ENCODE results near the gene MRPL21. TPM values are rescaled to one million over a fixed set of nuclear protein-coding genes. Genes with fewer than 3 reads are reported as not detected.
A peak's percentile ranks its signal among the peaks of the same experiment; 100 is the strongest.

MRPL21 gene
- total and polyA plus RNA-seq, 2 of the 13 experiments (the other 11 are each of a cell fraction or from before 2014, with no cell fraction given), result 61.5 to 100 TPM

GRCh38 chr11:68903288-68904247 lies at the start of gene MRPL21, which contains the start of gene IGHMBP2 (continued):
- TF ChIP-seq ZMAT3 (CRISPR knock-in tag; conservative IDR thresholded peaks at IDR 0.05) (peak; percentile 80; the same call in 1 of the 2 replicates), ZNF552 (CRISPR knock-in tag; IDR thresholded peaks at IDR 0.05; ENCODE audit: borderline replicate concordance) (peak; percentile 86), HOXA7 (CRISPR knock-in tag; IDR thresholded peaks at IDR 0.05) (no peak), ZBTB25 (CRISPR knock-in tag; IDR thresholded peaks at IDR 0.05) (peak; percentile 60; the same call in 1 of the 2 replicates), ZNF136 (CRISPR knock-in tag; IDR thresholded peaks at IDR 0.05; ENCODE audit: low read depth) (no peak), FOXA3 (CRISPR knock-in tag; IDR thresholded peaks at IDR 0.05) (peak; percentile 85), JUND (CRISPR knock-in tag; IDR thresholded peaks at IDR 0.05) (peak; percentile 82), FOXP1 (IDR thresholded peaks at IDR 0.05) (no peak), FOXP1 (CRISPR knock-in tag; IDR thresholded peaks at IDR 0.05) (no peak), ZNF569 (CRISPR knock-in tag; IDR thresholded peaks at IDR 0.05; ENCODE audit: borderline replicate concordance) (no peak), POLR2G (IDR thresholded peaks at IDR 0.05; ENCODE audit: low read depth, low read length) (peak; percentile 88), NFIC (IDR thresholded peaks at IDR 0.05; ENCODE audit: low read length) (no peak), CEBPG (CRISPR knock-in tag; IDR thresholded peaks at IDR 0.05) (0 out of 2 replicates have a peak, but pooled peaks have one; percentile 48), ZNF30 (CRISPR knock-in tag; IDR thresholded peaks at IDR 0.05) (no peak), ZBTB37 (CRISPR knock-in tag; IDR thresholded peaks at IDR 0.05) (no peak; the same call in 1 of the 2 replicates), ATF5 (CRISPR knock-in tag; IDR thresholded peaks at IDR 0.05; ENCODE audit: low read depth) (no peak), RFX5 (IDR thresholded peaks at IDR 0.05; ENCODE audit: low read depth, low read length) (no peak), ZBTB7A (CRISPR knock-in tag; IDR thresholded peaks at IDR 0.05) (peak; percentile 57; the same call in 1 of the 2 replicates), ZIK1 (CRISPR knock-in tag; IDR thresholded peaks at IDR 0.05; ENCODE audit: borderline replicate concordance, low read depth) (peak; percentile 52; the same call in 1 of the 2 replicates), ZBTB21 (CRISPR knock-in tag; IDR thresholded peaks at IDR 0.05) (peak; percentile 75), ZZZ3 (CRISPR knock-in tag; IDR thresholded peaks at IDR 0.05; ENCODE audit: borderline replicate concordance) (peak; percentile 87), TFE3 (CRISPR knock-in tag; IDR thresholded peaks at IDR 0.05) (peak; percentile 44; the same call in 1 of the 2 replicates), PHF8 (CRISPR knock-in tag; IDR thresholded peaks at IDR 0.05) (peak; percentile 98), ZFP91 (CRISPR knock-in tag; IDR thresholded peaks at IDR 0.05; ENCODE audit: borderline replicate concordance) (peak; percentile 94)

Data from HepG2 (cell line).